Measurements from ENCODE around the gene FOXL3.
"Not testable (repeated sequence)": the region's sequence is repeated elsewhere in the genome, so short reads cannot be mapped to it uniquely, and the experiment has no call there.

FOXL3 gene

DNA sequence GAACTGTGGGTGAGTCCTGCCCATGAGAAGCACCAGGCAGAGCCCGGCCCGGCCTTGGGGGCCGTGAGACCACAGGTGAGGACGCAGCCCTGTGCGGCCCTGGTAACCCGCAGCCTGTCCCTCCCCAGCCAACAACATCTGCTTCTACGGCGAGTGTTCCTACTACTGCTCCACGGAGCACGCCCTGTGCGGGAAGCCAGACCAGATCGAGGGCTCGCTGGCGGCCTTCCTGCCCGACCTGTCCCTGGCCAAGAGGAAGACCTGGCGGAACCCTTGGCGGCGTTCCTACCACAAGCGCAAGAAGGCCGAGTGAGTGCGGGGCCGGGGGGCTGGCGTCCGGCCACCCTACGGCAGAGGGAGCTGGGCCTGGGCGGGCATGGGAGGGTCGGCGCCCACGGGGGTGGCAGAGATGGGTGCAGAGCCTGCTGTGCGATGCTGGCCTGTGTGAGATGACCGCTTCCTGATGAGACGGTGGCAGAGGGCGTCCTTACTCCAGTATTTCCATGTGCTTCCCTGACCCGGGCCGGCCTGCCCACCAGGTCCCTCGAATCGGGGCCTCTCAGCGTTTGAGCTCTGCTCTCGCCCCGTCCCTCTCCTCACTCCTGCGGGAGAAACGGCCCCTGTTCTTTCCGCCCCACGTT lies 34.1 kb upstream of the FOXL3 start:
- no peak for FAIRE-seq

DNA sequence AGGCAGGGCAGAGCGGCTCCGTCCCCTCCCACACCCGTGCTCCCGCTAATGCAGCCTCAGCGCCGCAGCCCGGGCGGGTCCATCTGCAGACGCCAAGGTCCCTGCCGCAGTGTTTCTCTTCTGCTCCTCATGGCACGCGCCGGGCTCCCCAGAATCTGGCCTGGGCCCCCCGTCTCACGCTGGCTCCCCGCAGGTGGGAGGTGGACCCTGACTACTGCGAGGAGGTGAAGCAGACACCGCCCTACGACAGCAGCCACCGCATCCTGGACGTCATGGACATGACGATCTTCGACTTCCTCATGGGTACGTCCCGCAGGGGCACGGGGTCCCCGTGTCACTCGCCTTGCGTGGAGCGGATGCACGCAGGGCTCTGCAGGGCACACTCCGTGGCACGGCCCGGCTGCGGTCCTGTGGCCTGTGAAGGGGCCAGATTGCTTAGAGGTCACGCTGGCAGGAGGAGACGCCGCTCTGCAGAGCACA lies 33.5 kb upstream of the FOXL3 start:
- no peak for FAIRE-seq

DNA sequence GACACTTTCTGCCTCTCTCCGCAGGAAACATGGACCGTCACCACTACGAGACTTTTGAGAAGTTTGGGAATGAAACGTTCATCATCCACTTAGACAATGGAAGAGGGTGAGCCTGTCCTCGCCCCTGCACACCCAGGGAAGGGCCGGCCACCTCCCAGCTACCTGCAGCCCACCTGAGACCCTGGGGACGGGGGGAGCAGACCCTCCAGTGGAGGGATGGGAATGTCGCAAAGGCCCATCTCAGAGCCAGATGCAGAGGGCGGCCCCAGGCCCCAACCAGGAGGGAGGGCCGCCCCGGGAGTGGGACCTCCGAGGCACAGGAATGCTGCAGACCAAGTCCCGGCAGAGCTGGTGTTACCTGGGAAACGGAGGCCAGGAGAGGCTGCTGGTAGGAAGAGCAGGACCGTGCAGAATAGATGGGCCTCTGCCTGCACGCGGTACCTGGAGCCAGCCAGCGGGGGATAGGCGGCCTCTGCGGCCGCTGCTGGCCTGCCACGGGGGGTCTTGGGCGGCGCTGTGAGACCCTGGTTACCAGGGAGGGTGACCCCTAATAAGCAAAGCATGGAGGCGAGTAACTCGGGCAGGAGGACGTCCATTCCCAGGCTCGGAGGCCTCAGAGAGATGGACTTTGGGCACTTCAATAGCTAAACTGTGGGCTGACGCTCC lies 32.9 kb upstream of the FOXL3 start:
- FAIRE-seq, result no peak

DNA sequence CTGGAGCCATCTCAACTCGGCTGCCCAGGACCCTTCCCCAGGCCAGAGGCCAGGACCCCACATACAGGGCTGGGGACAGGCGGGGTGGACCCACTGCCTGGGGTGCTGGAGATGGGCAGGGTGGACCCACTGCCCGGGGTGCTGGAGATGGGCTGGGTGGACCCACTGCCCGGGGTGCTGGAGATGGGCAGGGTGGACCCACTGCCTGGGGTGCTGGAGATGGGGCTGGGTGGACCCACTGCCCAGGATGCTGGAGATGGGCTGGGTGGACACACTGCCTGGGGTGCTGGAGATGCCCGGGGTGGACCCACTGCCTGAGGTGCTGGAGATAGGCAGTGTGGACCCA lies 32.4 kb upstream of the FOXL3 start:
- no peak for FAIRE-seq

DNA sequence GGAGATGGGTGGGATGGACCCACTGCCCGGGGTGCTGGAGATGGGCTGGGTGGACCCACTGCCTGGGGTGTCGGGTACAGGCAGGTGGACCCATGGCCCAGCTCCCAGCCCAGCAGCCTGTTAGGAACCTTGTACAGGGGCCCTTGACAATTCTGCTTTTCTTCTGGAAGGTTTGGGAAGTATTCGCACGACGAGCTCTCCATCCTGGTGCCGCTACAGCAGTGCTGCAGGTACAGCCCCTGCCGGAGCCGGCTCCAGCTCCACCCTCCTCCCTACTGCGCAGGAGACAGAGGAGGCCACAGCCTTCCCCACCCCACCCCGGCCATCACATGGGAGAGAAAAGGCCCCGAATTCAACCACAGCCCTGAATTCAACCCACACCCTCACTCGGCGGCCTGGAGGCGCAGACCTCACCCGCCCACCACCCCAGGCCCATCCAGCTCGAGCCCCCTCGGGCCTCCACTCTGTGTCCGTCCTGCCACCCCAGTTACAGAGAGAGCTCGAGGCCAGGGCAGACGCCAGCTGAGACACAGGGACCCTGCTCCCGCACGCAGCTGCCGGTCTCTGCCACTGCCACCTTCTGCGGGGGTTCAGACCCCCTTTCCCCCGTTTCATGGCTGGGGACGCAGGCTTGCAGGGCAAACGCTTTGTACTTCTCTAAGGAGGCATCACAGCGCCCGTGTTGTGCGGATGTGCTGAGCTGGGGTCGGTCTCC lies 31.3 kb upstream of the FOXL3 start:
- no peak for FAIRE-seq

DNA sequence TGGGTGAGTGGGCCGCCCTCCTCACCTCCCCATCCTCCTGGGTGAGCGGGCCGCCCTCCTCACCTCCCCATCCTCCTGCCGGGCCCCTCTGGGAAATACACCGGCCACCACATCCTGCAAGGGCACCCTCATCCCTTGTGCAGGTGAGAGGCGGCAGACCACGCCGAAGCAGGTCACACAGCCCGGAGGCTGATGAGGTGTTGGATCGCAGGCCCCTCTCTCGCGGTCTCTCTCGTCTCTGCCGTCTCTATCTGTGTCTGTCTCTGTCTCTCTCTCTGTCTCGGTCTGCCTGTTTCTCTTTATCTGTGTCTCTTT lies 30.8 kb upstream of the FOXL3 start:
- FAIRE-seq, result no peak

DNA sequence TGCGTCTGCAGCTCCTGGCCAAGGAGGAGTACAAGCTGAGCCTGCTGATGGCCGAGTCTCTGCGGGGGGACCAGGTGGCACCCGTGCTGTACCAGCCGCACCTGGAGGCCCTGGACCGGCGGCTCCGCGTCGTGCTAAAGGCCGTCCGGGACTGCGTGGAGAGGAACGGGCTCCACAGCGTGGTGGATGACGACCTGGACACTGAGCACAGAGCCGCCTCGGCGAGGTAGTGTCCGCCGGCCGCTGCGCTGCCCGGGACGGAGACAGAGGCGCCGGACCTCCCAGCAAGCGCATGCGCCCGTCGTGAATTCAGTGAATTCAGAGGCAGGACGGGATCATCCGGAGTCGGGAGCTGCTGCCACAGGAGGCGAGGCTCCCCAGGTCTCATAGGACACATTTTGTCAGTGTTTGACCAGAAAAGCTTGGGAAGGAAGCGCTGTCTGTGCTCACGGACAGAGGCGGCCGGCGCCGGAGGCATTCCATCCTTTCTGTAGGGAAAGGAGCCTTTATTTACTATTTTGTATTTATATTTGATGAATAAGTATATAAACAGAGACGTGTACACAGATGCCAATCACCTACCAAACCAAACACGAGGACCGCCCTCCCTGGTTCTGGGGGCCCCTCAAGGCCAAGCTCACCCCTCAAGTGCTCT lies 30.1 kb upstream of the FOXL3 start:
- FAIRE-seq, result no peak

DNA sequence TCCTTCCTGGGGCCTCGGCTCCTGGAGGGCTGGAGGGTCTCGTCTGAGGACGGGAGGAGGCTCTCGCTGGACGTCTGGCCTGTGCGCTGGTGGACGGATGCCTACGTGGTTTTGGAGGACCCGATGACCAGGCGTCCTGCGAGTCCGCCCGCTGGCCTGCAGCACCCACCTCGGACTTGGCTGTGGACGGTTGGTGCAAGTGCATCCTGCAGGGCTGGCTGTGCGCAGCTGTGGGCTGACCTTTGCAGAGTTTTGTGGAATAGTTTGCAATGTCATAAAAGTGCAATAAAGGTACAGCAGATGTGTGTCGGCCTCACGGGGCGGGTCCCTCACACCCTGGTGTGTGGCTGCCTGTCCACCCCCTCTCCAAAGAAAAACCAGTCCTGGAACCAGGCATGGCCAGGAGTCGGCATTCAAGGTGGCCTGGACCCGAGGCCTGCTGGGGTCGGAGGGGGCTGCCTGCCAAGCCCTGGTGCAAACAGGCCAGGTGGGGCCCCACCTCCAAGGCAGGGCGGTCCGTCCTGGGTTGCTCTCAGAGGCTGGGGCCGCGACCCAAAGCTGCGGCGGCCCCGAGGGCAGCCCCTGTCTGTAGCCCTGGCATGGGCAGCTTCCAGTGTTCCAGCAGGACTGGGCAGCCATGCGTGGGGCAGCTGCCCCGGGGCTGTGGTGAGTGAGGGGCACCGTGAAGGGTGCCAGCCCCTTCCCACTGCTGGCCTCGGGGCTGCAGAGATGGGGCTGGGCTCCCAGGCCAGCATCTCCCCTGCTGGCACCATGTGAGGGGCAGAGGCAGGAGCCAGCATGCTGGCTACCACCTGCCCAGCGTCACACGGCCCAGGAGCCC lies 29.3 kb upstream of the FOXL3 start:
- FAIRE-seq, result no peak

DNA sequence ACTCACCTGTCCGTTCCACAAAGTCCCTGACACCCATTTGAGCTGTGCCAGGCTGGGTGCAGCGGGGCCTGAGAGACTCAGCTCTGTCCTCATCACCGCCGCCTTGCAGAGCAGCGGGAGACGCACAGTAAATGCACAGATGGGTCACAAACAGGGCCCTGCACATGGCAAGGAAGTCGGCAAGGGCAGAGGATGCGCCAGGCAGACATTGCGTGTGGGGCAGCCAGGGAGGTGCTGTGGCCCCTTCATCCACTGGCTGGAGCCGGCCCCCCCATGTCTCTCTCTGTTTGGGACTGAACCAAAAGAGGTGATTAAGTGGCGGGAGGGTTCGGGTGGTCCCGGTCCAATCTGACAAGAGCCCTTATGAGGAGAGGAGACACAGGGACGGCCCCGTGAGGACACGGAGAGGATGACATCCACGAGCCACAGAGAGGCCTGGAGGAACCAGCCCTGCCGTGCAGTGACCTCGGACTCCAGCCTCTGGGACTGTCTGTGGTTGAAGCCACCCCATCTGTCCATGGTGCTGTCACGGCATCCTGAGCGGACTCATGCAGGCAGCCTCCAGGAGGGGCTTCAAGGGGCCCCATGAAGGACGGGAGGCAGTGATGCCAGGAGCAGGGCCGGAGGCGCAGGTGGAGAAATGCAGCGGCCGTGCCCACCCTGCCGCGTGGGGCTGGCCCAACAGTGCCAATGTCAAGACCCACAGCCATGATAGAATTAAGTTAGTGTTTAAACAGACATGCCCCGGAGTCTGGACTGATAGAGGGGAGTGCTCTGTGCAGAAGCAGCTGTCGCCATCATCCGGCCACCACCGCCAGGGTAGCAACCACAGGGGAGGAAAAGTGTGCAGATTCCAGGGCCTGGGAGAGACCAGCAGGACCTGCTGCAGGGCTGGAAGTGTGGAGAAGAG lies 28.4 kb upstream of the FOXL3 start:
- no peak for FAIRE-seq

DNA sequence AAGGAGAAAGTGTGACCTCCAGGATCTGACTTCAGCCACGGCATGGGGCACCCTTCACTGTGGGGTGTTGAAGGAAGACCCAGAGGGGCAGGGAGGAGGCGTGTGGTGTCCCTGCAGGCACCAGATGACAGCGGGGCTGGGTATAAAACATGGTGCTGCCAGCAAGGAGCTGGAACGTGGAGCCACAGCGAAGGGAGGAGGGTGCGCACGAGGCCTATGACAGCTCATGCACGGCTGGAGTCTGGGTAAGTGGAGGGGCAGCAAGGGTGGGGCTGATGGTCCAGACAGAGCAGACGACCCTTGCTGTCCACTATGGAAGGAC lies 27.8 kb upstream of the FOXL3 start:
- FAIRE-seq, result no peak

DNA sequence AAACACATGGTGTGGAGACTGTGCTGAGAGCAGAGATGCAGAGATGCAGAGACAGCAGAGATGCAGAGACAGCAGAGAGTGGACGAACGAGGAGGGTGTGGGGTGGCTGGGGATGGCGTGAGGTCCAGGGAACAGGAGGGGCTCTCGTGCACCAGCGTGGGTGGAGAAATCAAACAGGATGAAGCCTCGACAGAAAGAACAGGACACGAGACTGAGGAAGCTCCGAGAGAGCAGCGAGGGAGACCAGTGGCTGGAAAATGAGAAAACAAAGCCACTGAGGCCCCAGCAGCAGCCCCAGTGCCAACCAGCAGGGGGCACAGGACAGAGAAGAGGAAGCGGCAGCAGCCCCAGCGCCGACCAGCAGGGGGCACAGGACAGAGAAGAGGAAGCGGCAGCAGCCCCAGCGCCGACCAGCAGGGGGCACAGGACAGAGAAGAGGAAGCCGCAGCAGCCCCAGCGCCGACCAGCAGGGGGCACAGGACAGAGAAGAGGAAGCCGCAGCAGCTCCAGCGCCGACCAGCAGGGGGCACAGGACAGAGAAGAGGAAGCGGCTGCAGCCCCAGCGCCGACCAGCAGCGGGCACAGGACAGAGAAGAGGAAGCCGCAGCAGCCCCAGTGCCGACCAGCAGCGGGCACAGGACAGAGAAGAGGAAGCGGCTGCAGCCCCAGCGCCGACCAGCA lies 27.2 kb upstream of the FOXL3 start:
- not testable (repeated sequence) for FAIRE-seq

DNA sequence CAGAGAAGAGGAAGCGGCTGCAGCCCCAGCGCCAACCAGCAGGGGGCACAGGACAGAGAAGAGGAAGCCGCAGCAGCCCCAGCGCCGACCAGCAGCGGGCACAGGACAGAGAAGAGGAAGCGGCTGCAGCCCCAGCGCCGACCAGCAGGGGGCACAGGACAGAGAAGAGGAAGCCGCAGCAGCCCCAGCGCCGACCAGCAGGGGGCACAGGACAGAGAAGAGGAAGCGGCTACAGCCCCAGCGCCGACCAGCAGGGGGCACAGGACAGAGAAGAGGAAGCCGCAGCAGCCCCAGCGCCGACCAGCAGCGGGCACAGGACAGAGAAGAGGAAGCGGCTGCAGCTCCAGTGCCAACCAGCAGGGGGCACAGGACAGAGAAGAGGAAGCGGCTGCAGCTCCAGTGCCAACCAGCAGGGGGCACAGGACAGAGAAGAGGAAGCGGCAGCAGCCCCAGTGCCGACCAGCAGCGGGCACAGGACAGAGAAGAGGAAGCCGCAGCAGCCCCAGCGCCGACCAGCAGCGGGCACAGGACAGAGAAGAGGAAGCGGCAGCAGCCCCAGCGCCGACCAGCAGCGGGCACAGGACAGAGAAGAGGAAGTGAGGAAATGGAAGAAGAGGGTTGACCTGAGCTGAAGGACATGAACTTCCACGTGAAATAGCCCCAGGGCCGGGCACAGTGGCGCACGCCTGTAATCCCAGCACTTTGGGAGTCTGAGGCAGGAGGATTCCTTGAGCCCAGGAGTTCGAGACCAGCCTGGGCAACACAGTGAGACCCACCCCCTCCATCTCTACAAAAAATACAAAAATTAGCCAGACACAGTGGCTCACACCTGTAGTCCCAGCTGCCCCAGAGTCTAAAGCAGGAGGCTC lies 26.3 kb upstream of the FOXL3 start:
- FAIRE-seq, result not testable (repeated sequence)

DNA sequence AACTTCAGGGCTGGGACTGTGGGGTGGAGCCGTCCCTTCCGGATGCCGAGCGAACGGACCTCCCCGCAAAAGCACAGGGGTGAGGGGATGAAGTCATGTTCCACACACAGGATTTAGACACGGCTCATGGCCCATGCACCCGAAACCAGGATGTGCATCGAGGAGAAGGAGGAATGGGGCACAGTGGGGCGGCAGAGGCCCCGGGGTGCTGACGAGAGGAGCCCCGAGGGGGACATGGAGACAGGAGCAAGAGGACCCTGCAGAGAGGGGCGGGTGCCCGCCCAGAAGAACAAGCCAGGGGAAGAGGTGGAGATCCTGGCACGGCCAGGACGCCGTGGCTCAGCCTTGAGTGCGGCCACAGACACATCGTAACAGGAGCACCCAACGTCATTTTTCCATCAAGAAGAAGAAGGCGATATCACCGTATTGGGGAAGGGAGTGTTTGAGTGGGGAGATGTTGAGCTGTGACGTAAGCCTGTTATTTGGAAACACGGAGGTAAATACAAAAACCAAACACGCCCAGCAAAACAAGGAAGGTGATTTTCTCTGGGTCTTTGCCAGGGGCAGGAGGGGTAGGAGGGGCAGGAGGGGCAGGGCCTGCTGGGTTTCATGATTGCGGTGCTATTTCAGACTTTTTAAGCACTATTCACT lies 25.3 kb upstream of the FOXL3 start:
- no peak for FAIRE-seq

DNA sequence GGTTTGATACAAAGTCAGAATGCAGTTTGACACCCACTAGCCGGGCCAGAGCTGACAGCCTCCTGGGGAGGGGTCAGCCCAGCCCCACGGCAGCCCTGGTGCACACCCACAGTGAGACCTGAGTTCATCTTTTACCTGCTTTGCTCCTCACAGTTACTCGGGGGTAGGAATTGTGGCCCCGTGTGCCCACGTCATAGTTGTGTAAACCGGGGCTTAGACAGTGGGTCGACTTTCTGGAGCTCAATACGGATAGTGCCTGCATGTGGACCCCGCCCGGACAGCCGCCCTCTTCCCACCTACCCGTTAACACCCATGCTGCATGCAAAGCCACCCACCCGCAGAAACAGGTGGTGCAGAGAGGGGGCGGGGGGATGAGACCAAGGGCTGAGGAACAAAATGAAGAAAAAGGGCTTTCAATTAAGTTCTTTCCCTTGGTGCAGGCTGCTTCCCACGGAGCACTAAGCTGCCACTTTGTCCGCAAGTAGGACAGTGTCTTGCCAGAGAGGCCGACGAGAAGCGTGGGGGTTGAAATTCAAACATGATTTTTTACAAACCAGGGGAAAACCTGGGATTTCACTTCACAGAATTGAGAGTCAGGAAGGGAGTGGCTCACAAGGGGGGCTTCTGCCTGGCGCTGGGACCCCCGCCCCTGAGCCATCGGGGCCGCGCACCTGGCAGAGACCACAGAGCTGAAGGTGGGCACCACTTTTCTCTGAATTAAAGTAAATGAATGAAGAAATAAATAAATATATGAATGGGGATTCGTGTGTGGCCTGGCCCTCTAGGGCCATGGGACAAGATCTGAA lies 24.6 kb upstream of the FOXL3 start:
- FAIRE-seq, result no peak

DNA sequence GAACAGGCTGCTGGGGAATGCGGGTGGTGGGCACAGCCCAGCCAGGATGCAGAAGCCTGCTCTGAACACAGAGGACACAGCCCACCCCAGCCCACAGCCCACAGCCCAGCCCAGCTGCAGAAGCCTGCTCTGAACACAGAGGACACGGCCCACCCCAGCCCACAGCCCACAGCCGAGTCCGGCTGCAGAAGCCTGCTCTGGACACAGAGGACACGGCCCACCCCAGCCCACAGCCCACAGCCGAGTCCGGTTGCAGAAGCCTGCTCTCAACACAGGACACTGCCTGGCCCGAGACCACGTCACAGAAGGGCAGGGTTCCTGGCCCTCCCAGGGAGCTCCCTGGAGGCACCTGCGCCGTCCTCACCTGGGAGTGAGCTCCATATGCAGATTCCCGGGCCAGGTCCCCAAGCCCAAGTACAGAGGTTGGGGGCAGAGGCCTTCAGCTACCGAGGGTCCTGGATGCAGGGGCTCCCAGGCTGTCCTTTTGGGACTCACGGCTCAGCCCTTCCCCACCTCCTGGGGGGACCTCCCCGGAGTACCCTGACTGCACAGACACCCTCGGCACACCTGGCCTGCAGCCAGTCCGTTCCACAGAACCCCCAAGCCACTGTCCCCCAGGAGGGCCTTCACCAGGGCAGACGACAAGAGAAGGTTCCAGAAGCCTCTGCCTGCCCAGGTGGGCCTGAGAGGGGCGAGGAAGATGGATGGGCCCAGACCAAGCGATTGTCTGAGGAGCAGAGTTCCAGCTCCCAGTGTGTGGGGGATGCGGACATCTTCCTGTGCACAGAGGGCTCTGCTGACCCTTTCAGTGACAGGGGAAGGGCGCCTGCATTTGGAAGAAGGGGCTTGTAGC lies 23.7 kb upstream of the FOXL3 start:
- FAIRE-seq, result no peak

DNA sequence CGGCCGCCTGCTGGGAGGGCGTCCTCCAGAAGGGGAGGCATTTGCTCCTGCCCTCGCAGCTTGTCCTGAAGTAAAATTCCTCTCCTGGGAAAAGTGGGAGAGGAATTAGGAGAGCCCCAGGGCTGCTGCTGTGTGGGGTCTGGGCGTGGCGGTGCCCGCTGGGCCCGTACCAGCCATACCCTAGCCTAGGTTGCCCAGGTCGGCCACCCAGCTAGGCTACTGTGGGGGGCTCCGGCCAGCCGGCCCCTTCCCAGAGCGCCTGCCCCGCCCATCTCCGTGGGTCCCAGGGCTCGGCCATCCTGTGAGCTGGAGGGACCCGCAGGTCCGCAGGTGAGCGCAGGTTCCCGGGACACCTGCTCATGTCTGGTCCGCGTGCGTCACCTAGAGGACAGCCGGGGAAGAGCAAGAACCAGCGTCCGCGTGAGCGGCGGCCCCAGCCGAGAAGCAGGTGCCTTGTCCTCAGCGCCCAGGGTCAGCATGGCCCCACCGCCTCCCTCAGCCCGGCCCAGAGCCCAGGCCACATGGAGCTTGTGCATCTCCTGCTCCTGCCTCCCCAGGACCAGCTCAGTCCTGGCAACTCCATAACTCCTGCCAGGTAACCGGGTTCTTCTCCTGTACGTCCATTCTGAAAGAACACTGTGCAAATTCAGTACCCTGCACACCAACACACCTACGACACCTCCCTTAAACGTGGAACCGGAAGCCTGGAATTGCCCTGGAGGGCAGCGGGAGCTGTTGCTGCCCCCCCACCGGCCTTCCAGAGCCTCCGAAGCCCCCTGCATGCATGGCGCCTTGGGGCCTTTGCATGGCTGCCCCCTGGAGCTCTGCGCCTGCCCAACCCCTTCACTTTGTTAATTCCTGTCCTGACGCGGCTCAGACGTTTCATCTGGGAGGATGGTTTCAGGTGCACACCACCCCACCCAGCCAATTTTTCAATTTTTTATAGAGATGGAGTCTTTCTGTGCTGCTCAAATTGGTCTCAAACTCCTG lies 22.8 kb upstream of the FOXL3 start:
- no peak for FAIRE-seq

DNA sequence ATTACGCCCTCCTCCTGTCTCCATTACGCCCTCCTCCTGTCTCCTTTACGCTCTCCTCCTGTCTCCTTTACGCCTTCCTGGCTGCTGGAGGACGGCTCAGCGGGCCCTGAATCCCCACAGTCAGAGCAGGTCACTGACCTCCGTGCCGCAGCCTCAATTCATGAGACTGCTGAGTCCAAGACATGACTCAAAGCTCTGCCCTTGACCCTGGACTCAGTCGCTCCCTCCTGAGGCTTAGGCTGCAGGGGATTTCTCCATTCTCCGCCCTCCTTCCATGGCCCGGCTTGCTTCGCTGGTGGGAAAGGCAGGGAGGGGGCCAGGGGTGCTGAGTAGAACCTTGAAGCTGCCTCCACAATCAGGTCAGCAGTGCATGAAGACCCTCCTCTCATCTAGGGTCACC lies 21.0 kb upstream of the FOXL3 start:
- FAIRE-seq, result no peak

Measured in endometrium (tissue), 2 donors.